Measurements from ENCODE around the gene GRID1. TPM values are rescaled to one million over a fixed set of nuclear protein-coding genes. Genes with fewer than 3 reads are reported as not detected.

Gene GRID1
- polyA plus RNA-seq, 1 donor (not counting 4 experiments of a cell fraction or from before 2014, with no cell fraction given): 0.01 TPM

- Histone ChIP-seq H3K4me2 (ENCODE audit: control insufficient read depth, extremely low read depth, insufficient read depth, low read depth, low read length) (no peak overlapping the region), H3K9me3 (ENCODE audit: control insufficient read depth, low read depth, low read length) (no peaks in the 10 kb centered on the region), H3K9me1 (ENCODE audit: control insufficient read depth, extremely low read depth, insufficient read depth, low read length) (no peaks in the 10 kb centered on the region), H2AFZ (ENCODE audit: control insufficient read depth, low read length) (no peak overlapping the region), H4K20me1 (ENCODE audit: control insufficient read depth, extremely low read depth, insufficient read depth, low read length) (no peaks in the 10 kb centered on the region), H3K27ac (ENCODE audit: control insufficient read depth, insufficient read depth, low read length) (no peak overlapping the region), H3K9ac (ENCODE audit: control insufficient read depth, extremely low read depth, insufficient read depth, low read length) (no peak overlapping the region), H3K36me3 (ENCODE audit: control insufficient read depth in 2 of 2, extremely low read depth in 1 of 2, insufficient read depth in 2 of 2, low read length in 2 of 2) (no peaks in the 10 kb centered on the region), H3K4me3 (ENCODE audit: control insufficient read depth in 2 of 3, extremely low read depth in 1 of 3, insufficient read depth in 2 of 3, low read depth in 1 of 3, low read length in 3 of 3) (no peak overlapping the region), H3K79me2 (ENCODE audit: control insufficient read depth, insufficient read depth, low read length) (no peaks in the 10 kb centered on the region), H3K4me1 (ENCODE audit: control insufficient read depth, extremely low read depth, insufficient read depth, low read length) (no peaks in the 10 kb centered on the region), H3K27me3 (ENCODE audit: control insufficient read depth, extremely low read depth, insufficient read depth, low read length) (no peaks in the 10 kb centered on the region)
- TF ChIP-seq EZH2 (IDR thresholded peaks at IDR 0.05; ENCODE audit: low read length) (no peak), CTCF (optimal IDR thresholded peaks at IDR 0.05 in 1 of 3, IDR thresholded peaks at IDR 0.05 in 1 of 3, conservative IDR thresholded peaks at IDR 0.05 in 1 of 3; ENCODE audit: extremely low read depth in 1 of 3, insufficient read depth in 2 of 3, low read length in 3 of 3) (no peak)
- dilution Hi-C loops (cut with MboI; ENCODE audit: extremely low pct_ligation_motif_present, low sequenced_read_pairs): no loop called here
- DNase-seq (ENCODE audit: low read depth, low spot score): no peak
- FAIRE-seq: no peak
These were observed 515.9 kb downstream of the GRID1 start for GRCh38 chr10:85850736-85851135.

- dilution Hi-C loops (cut with MboI; ENCODE audit: extremely low pct_ligation_motif_present, low sequenced_read_pairs): no loop called here
- Histone ChIP-seq H2AFZ (ENCODE audit: control insufficient read depth, low read length) (no peak overlapping the region), H3K4me1 (ENCODE audit: control insufficient read depth, extremely low read depth, insufficient read depth, low read length) (no peaks in the 10 kb centered on the region), H3K36me3 (ENCODE audit: control insufficient read depth in 2 of 2, extremely low read depth in 1 of 2, insufficient read depth in 2 of 2, low read length in 2 of 2) (no peaks in the 10 kb centered on the region), H4K20me1 (ENCODE audit: control insufficient read depth, extremely low read depth, insufficient read depth, low read length) (no peaks in the 10 kb centered on the region), H3K27me3 (ENCODE audit: control insufficient read depth, extremely low read depth, insufficient read depth, low read length) (no peaks in the 10 kb centered on the region), H3K9ac (ENCODE audit: control insufficient read depth, extremely low read depth, insufficient read depth, low read length) (no peak overlapping the region), H3K9me3 (ENCODE audit: control insufficient read depth, low read depth, low read length) (no peaks in the 10 kb centered on the region), H3K9me1 (ENCODE audit: control insufficient read depth, extremely low read depth, insufficient read depth, low read length) (no peaks in the 10 kb centered on the region), H3K4me2 (ENCODE audit: control insufficient read depth, extremely low read depth, insufficient read depth, low read depth, low read length) (no peak overlapping the region), H3K4me3 (ENCODE audit: control insufficient read depth in 2 of 3, extremely low read depth in 1 of 3, insufficient read depth in 2 of 3, low read depth in 1 of 3, low read length in 3 of 3) (no peak overlapping the region), H3K79me2 (ENCODE audit: control insufficient read depth, insufficient read depth, low read length) (no peaks in the 10 kb centered on the region), H3K27ac (ENCODE audit: control insufficient read depth, insufficient read depth, low read length) (no peak overlapping the region)
- FAIRE-seq (no peak), DNase-seq (ENCODE audit: low read depth, low spot score) (no peak)
- no peak for TF ChIP-seq CTCF (optimal IDR thresholded peaks at IDR 0.05 in 1 of 3, IDR thresholded peaks at IDR 0.05 in 1 of 3, conservative IDR thresholded peaks at IDR 0.05 in 1 of 3; ENCODE audit: extremely low read depth in 1 of 3, insufficient read depth in 2 of 3, low read length in 3 of 3)
- no peak for TF ChIP-seq EZH2 (IDR thresholded peaks at IDR 0.05; ENCODE audit: low read length)
These were observed 517.3 kb downstream of the GRID1 start for GRCh38 chr10:85849315-85849714.
